WI38 (cell line): Measurements from ENCODE around the gene PRSS38.

Experiments
- H3K4me3 ChIP-seq: 2 replicates; pipeline ENCODE4 v1.5.1; 2011; ENCODE audit warnings: low read depth, mild to moderate bottlenecking, control low read depth, low read length
- TF ChIP-seq, protein P1 (sequence below): IDR thresholded peaks from 2 replicates; pipeline ENCODE4 v1.5.1; 2012; ENCODE audit warnings: low read depth, mild to moderate bottlenecking, control low read depth, low read length

PRSS38 gene

DNA sequence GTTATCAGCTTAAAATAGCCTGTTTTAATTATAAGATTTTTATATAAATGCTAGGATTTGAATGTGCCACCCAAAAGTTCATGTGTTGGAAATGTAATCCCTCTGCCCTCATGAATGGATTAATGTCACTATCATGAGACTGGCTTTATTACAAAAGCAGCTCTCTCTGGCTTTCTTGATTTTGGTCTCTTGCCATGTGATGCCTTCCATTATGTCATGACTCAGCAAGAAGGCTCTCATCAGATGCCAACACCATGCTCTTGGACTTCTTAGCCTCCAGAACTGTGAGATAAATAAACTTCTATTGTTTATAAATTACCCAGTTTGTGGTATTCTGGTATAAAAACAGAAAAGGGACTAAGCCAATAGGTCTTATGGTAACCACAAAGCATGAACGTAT is 6.9 kb upstream of the PRSS38 start:
- TF ChIP-seq, protein P1, sequence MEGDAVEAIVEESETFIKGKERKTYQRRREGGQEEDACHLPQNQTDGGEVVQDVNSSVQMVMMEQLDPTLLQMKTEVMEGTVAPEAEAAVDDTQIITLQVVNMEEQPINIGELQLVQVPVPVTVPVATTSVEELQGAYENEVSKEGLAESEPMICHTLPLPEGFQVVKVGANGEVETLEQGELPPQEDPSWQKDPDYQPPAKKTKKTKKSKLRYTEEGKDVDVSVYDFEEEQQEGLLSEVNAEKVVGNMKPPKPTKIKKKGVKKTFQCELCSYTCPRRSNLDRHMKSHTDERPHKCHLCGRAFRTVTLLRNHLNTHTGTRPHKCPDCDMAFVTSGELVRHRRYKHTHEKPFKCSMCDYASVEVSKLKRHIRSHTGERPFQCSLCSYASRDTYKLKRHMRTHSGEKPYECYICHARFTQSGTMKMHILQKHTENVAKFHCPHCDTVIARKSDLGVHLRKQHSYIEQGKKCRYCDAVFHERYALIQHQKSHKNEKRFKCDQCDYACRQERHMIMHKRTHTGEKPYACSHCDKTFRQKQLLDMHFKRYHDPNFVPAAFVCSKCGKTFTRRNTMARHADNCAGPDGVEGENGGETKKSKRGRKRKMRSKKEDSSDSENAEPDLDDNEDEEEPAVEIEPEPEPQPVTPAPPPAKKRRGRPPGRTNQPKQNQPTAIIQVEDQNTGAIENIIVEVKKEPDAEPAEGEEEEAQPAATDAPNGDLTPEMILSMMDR, result no peak
- H3K4me3 ChIP-seq, result no peak overlapping the region

DNA sequence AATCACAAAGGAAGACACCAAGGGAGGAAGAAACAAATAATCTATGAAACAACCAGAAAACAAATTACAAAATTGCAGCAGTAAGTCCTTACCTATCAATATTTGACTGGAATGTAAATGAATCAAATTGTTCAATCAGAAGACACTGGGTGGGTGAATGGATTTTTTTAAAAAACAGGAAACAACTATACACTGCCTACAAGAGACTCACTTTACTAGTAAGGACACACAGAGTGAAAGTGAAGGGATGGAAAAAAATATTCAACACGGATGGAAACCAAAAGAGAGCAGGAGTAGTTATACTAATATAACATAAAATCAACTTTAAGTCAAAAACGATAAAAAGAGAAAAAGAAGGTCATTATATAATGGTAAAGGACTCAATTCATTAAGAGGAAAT is 6.4 kb upstream of the PRSS38 start:
- TF ChIP-seq, protein P1, result no peak
- H3K4me3 ChIP-seq, result no peak overlapping the region

DNA sequence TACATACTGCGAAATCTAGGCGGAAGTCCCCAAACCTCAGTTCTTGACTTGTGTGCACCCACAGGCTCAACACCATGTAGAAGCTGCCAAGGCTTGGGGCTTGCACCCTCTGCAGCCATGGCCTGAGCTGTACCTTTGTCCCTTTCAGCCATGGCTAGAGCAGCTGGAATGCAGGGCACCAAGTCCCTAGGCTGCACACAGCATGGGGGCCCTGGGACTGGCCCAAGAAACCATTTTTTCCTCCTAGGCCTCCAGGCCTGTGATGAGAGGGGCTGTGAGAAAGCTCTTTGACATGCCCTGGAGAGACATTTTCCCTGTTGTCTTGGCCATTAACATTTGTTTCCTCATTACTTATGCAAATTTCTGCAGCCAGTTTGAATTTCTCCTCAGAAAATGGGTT is 1.5 kb upstream of the PRSS38 start:
- H3K4me3 ChIP-seq, result no peak overlapping the region
- TF ChIP-seq, protein P1, result no peak

DNA sequence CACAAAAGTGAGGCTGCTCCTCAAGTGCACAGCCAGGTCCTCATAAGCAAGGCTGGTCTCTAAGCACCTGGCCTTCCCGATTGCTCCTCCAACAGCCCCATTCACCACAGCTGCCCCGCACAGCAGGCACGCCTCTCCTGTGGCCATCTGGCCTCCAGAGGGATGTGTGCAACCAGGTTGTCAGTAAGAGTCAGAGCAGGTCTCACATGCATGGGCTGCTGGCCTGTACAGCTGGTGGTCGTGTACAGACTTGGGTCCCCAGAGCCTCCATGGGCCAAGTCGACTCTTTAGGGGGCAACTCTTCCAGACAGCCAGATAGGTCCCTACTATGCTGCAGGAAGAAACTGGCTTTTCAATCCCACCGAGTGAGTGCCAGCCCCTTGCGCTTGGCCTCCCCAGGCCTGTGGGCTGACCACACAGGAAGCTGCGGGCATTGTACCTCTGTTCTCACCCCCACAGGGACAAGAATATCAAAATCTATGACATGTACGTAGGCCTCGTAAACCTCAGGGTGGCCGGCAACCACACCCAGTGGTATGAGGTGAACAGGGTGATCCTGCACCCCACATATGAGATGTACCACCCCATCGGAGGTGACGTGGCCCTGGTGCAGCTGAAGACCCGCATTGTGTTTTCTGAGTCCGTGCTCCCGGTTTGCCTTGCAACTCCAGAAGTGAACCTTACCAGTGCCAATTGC is 1.4 kb downstream of the PRSS38 start:
- TF ChIP-seq, protein P1, result no peak
- no peak overlapping the region for H3K4me3 ChIP-seq

DNA sequence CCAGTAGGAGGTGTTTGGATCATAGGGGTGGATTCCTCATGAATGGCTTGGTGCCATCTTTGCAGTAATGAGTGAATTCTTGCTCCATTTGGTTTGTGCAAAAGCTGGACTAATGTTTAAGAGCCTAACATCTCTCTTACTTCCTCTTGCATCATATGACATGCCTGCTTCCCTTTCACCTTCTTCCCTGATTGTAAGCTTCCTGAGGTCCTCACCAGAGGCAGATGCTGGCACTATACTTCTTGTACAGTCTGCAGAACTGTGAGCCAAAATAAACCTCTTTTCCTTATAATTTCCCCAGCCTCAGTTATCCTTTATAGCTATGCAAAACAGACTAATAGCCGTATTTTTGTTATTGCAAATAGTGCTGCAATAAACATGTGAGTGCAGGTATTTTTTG is 8.1 kb downstream of the PRSS38 start:
- TF ChIP-seq, protein P1, result no peak
- no peak overlapping the region for H3K4me3 ChIP-seq

DNA sequence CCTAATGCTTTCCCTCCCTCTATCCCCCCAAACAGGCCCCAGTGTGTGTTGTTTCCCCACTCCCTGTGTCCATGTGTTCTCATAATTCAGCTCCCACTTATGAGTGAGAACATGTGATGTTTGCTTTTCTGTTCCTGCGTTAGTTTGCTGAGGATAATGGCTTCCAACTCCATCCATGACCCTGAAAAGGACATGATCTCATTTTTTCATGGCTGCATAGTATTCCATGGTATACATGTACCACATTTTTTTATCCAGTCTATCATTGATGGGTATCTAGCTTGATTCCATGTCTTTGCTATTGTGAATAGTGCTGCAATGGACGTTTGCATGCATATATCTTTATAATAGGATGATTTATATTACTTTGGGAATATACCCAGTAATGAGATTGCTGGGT is 8.7 kb downstream of the PRSS38 start:
- H3K4me3 ChIP-seq, result no peak overlapping the region
- TF ChIP-seq, protein P1, result no peak

DNA sequence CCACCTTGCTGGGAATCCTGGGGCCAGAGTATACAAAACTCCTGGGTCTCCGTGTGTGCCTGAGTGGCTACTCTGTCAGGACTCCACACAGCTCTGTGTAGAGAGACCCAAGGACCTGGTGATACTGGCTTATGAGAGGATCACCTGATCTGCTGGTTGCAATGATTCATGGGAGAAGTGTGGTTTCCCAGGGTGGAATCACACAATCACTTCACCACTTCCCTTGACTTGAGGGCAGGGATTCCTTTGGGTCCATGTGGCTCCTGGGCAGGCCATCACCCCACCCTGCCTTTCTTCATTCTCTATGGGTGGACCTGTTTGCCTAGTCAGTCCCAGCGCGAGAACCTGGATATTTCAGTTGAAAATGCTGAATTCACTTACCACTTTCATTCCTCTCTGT is 13.3 kb downstream of the PRSS38 start:
- TF ChIP-seq, protein P1, result no peak
- no peak overlapping the region for H3K4me3 ChIP-seq
